Astrocyte (in vitro differentiated cells and primary cell): ENCODE measurements around the gene MED13L. TPM values are rescaled to one million over a fixed set of nuclear protein-coding genes. Genes with fewer than 3 reads are reported as not detected.

Experiments used
- DNase-seq: peaks from one replicate; pipeline ENCODE4 v3.0.0-alpha.2; 2010; ENCODE audit warnings: low read depth
- FAIRE-seq: peaks from 2 replicates; lab custom pipeline; 2011; peaks lifted over from hg19 to GRCh38; lab: Jason Lieb, UNC
- H2AFZ ChIP-seq: 2 replicates; pipeline ENCODE4 v1.6.0; 2012; ENCODE audit warnings: low read depth, low read length, inconsistent platforms
- H3K27ac ChIP-seq: 2 replicates; pipeline ENCODE4 v1.5.1; 2011; ENCODE audit warnings: low read depth, low read length, inconsistent platforms
- H3K27me3 ChIP-seq: 2 replicates; pipeline ENCODE4 v1.6.0; 2011; ENCODE audit warnings: low read length, inconsistent platforms; ENCODE audit not compliant: insufficient read depth
- H3K36me3 ChIP-seq: 2 replicates; pipeline ENCODE4 v1.5.1; 2011; ENCODE audit warnings: low read length, inconsistent platforms; ENCODE audit not compliant: insufficient read depth
- H3K4me1 ChIP-seq: 2 replicates; pipeline ENCODE4 v1.5.1; 2011; ENCODE audit warnings: low read length, inconsistent platforms; ENCODE audit not compliant: insufficient read depth
- H3K4me2 ChIP-seq: 2 replicates; pipeline ENCODE4 v1.6.0; 2012; ENCODE audit warnings: low read length, inconsistent platforms
- H3K4me3 ChIP-seq: 2 replicates; pipeline ENCODE4 v1.5.1; 2011; ENCODE audit warnings: low read depth, mild to moderate bottlenecking, low read length, inconsistent platforms; ENCODE audit not compliant: insufficient read depth
- H3K79me2 ChIP-seq: 2 replicates; pipeline ENCODE4 v1.6.0; 2012; ENCODE audit warnings: mild to moderate bottlenecking, low read length, inconsistent platforms; ENCODE audit not compliant: insufficient read depth
- H3K9ac ChIP-seq: 2 replicates; pipeline ENCODE4 v1.6.0; 2012; ENCODE audit warnings: mild to moderate bottlenecking, low read length, inconsistent platforms
- H3K9me3 ChIP-seq: 2 replicates; pipeline ENCODE4 v1.5.1; 2012; ENCODE audit warnings: low read depth, mild to moderate bottlenecking, low read length, inconsistent platforms; ENCODE audit not compliant: insufficient read depth
- H4K20me1 ChIP-seq: 2 replicates; pipeline ENCODE4 v1.6.0; 2012; ENCODE audit warnings: low read length, inconsistent platforms; ENCODE audit not compliant: insufficient read depth
- H3K27ac Mint-ChIP-seq: one replicate; pipeline ENCODE4 v1.8.0; 2021; ENCODE audit warnings: mild to moderate bottlenecking, mixed read lengths; ENCODE audit not compliant: unreplicated experiment
- H3K27me3 Mint-ChIP-seq: one replicate; pipeline ENCODE4 v1.8.0; 2021; ENCODE audit warnings: low read depth, mixed read lengths; ENCODE audit not compliant: unreplicated experiment
- H3K36me3 Mint-ChIP-seq: one replicate; pipeline ENCODE4 v1.8.0; 2021; ENCODE audit warnings: low read depth, mixed read lengths; ENCODE audit not compliant: unreplicated experiment
- H3K4me1 Mint-ChIP-seq: one replicate; pipeline ENCODE4 v1.8.0; 2021; ENCODE audit warnings: low read depth, mixed read lengths; ENCODE audit not compliant: unreplicated experiment
- H3K4me3 Mint-ChIP-seq: one replicate; pipeline ENCODE4 v1.8.0; 2021; ENCODE audit warnings: mild to moderate bottlenecking, moderate library complexity, mixed read lengths; ENCODE audit not compliant: unreplicated experiment
- H3K9me3 Mint-ChIP-seq: one replicate; pipeline ENCODE4 v1.8.0; 2021; ENCODE audit warnings: mild to moderate bottlenecking, mixed read lengths; ENCODE audit not compliant: unreplicated experiment
- EZH2 ChIP-seq: IDR thresholded peaks from 2 replicates; pipeline ENCODE4 v1.6.1; 2012; ENCODE audit warnings: mild to moderate bottlenecking, low read length, inconsistent platforms; ENCODE audit not compliant: insufficient read depth
- total RNA-seq: library from RNA; stranded (reverse); gene quantifications from 2 replicates; pipeline ENCODE4 v1.2.1, GENCODE V29; 2021
- TF ChIP-seq, protein P1 (sequence below): IDR thresholded peaks from 2 replicates; pipeline ENCODE4 v1.5.1; 2011; ENCODE audit warnings: low read depth, mild to moderate bottlenecking, inconsistent platforms, low read length, moderate library complexity; ENCODE audit not compliant: insufficient read depth

The MED13L gene
- total RNA-seq, 1 donor from 2014 or later, result 153 TPM

DNA sequence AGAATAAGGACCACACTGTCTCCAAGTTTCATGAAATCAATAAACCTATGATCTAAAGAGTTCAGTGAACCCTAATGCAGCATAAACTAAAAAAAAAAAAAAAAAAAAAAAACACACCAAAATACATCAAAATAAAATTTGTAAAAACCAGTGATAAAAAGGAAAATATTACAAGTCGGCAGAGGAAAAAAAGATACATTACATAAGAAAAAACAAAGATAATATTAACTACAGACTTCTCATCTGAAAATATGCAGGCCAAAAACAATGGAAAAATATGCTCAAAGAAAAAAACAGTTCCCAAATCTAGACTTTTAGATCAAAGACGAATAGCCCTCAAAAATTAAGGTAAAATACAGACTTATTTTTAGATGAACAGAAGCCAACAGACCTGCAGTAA lies 27.6 kb downstream of the MED13L start:
- Histone ChIP-seq H3K4me2 (no peak overlapping the region), H3K27ac (no peak overlapping the region), H4K20me1 (peaks cover 91% of the 10 kb centered on the region), H3K79me2 (peaks cover 99% of the 10 kb centered on the region), H3K9ac (no peak overlapping the region), H3K4me3 (no peak overlapping the region), H3K9me3 (no peaks in the 10 kb centered on the region), H3K36me3 (no peaks in the 10 kb centered on the region), H3K27me3 (no peaks in the 10 kb centered on the region), H3K4me1 (no peaks in the 10 kb centered on the region), H2AFZ (no peak overlapping the region)
- H3K9me3 Mint-ChIP-seq, result no peaks in the 10 kb centered on the region
- FAIRE-seq (no peak), DNase-seq (no peak)
- no peaks in the 10 kb centered on the region for H3K27me3 Mint-ChIP-seq
- peaks cover 39% of the 10 kb centered on the region for H3K4me1 Mint-ChIP-seq
- no peak overlapping the region for H3K4me3 Mint-ChIP-seq
- no peak for TF ChIP-seq EZH2
- TF ChIP-seq, protein P1, sequence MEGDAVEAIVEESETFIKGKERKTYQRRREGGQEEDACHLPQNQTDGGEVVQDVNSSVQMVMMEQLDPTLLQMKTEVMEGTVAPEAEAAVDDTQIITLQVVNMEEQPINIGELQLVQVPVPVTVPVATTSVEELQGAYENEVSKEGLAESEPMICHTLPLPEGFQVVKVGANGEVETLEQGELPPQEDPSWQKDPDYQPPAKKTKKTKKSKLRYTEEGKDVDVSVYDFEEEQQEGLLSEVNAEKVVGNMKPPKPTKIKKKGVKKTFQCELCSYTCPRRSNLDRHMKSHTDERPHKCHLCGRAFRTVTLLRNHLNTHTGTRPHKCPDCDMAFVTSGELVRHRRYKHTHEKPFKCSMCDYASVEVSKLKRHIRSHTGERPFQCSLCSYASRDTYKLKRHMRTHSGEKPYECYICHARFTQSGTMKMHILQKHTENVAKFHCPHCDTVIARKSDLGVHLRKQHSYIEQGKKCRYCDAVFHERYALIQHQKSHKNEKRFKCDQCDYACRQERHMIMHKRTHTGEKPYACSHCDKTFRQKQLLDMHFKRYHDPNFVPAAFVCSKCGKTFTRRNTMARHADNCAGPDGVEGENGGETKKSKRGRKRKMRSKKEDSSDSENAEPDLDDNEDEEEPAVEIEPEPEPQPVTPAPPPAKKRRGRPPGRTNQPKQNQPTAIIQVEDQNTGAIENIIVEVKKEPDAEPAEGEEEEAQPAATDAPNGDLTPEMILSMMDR, result no peak
- H3K27ac Mint-ChIP-seq, result no peak overlapping the region
- H3K36me3 Mint-ChIP-seq, result peaks cover 2% of the 10 kb centered on the region

DNA sequence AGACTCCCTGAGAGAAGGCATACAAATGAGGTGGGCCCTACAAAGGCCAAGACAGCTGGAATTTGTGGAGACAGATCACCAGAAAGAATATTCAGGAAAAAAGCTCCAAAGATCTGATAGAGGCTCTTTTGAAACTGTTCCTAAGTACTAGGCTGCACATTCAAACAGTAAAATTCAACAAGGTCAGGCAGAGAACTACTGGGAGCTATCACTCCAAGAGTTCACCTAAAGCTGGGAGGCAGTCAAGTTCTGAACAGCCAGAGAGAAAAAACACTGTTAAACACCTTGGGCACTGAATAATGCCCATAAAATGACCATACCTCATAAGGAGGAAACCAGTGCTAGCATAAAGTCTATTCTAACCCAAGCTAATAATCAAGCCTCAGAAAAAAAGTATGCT lies 28.6 kb downstream of the MED13L start:
- no peak overlapping the region for H3K4me3 ChIP-seq
- H3K36me3 ChIP-seq, result no peaks in the 10 kb centered on the region
- peaks cover 2% of the 10 kb centered on the region for H3K36me3 Mint-ChIP-seq
- H3K27me3 Mint-ChIP-seq, result no peaks in the 10 kb centered on the region
- no peaks in the 10 kb centered on the region for H3K9me3 ChIP-seq
- no peak overlapping the region for H3K9ac ChIP-seq
- TF ChIP-seq EZH2, result no peak
- TF ChIP-seq, protein P1, result no peak
- FAIRE-seq (no peak), DNase-seq (no peak)
- H2AFZ ChIP-seq, result no peak overlapping the region
- H3K4me1 ChIP-seq, result peaks cover 1% of the 10 kb centered on the region
- H3K9me3 Mint-ChIP-seq, result no peaks in the 10 kb centered on the region
- no peak overlapping the region for H3K27ac ChIP-seq
- no peak overlapping the region for H3K27ac Mint-ChIP-seq
- H3K4me3 Mint-ChIP-seq, result peak overlapping the region; percentile 34
- peaks cover 99% of the 10 kb centered on the region for H3K79me2 ChIP-seq
- H3K4me1 Mint-ChIP-seq, result peaks cover 44% of the 10 kb centered on the region
- H3K27me3 ChIP-seq, result no peaks in the 10 kb centered on the region
- peaks cover 91% of the 10 kb centered on the region for H4K20me1 ChIP-seq
- no peak overlapping the region for H3K4me2 ChIP-seq

DNA sequence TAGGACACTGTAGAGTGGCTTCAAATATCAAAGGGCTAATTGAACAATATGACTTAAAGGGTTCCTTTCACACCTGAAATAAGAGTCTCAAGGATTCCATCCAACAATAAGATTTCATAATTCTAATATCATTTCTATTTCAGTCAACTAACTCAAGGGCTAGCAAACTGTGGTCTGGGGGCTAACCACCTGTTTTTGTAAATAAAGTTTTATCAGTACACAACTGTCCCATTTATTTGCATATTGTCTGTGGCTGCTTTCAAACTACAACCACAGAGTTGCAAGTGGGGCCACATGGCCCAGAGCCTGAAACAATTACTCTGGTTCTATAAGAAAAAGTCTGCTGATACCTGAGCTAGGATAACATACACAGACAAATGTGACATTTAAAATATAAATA lies 29.1 kb downstream of the MED13L start:
- no peak for DNase-seq
- TF ChIP-seq, protein P1, result no peak
- no peak for TF ChIP-seq EZH2
- Mint-ChIP-seq H3K9me3 (no peaks in the 10 kb centered on the region), H3K36me3 (peaks cover 2% of the 10 kb centered on the region), H3K27me3 (no peaks in the 10 kb centered on the region), H3K4me3 (no peak overlapping the region), H3K27ac (no peak overlapping the region), H3K4me1 (peaks cover 49% of the 10 kb centered on the region)
- no peak overlapping the region for H2AFZ ChIP-seq
- peaks cover 99% of the 10 kb centered on the region for H3K79me2 ChIP-seq
- H3K9me3 ChIP-seq, result no peaks in the 10 kb centered on the region
- H3K27ac ChIP-seq, result no peak overlapping the region
- FAIRE-seq, result no peak
- H3K27me3 ChIP-seq, result no peaks in the 10 kb centered on the region
- peaks cover 6% of the 10 kb centered on the region for H3K4me1 ChIP-seq
- peaks cover 91% of the 10 kb centered on the region for H4K20me1 ChIP-seq
- no peaks in the 10 kb centered on the region for H3K36me3 ChIP-seq
- no peak overlapping the region for H3K4me3 ChIP-seq
- no peak overlapping the region for H3K9ac ChIP-seq
- H3K4me2 ChIP-seq, result no peak overlapping the region
